ENCODE measurements around the gene NFATC2. TPM values are rescaled to one million over a fixed set of nuclear protein-coding genes. Genes with fewer than 3 reads are reported as not detected.

Gene NFATC2
- total RNA-seq, 3 donors from 2014 or later (not counting 1 experiment from before 2014, with no cell fraction given), result 141 to 195 (median 160) TPM

- ATAC-seq (peak in 2 of 3 donors; percentile 20 to 25), DNase-seq (peak in 1 of 2 donors; percentile 60)
- H3K27me3 Mint-ChIP-seq (ENCODE audit: low read depth in 2 of 2), result no peaks in the 10 kb centered on the region
- H3K27ac ChIP-seq (ENCODE audit: low read length), result peak overlapping the region; percentile 50
- H3K4me1 ChIP-seq (ENCODE audit: control insufficient read depth, insufficient read depth, low read length), result peaks cover 46% of the 10 kb centered on the region
- H3K9me3 ChIP-seq (ENCODE audit: control insufficient read depth, insufficient read depth, low read length), result no peaks in the 10 kb centered on the region
- H3K4me1 Mint-ChIP-seq, result peaks cover 74 to 79% of the 10 kb centered on the region in 2 donors
- H3K4me3 Mint-ChIP-seq, result no peak overlapping the region
- H3K4me3 ChIP-seq (ENCODE audit: low read length), result no peak overlapping the region
- 77% methylated on average over 22 of the region's 22 CpGs for WGBS (ENCODE audit: insufficient coverage)
- peaks cover 55% of the 10 kb centered on the region for H3K36me3 ChIP-seq (ENCODE audit: control insufficient read depth, insufficient read depth, low read length)
- no peaks in the 10 kb centered on the region for H3K9me3 Mint-ChIP-seq
- TF ChIP-seq CTCF (IDR thresholded peaks at IDR 0.05), result no peak
- intact Hi-C loops (cut with micrococcal nuclease), result no loop called here
- peak overlapping the region; percentile 75 to 81 for H3K27ac Mint-ChIP-seq
- H3K27me3 ChIP-seq (ENCODE audit: control insufficient read depth, insufficient read depth, low read length), result no peaks in the 10 kb centered on the region
- peaks cover 5% of the 10 kb centered on the region for H3K36me3 Mint-ChIP-seq
These were observed 117.0 kb downstream of the NFATC2 start for GRCh38 chr20:51425347-51426106.

GRCh38 chr20:51424270-51425117, 118.0 kb downstream of the NFATC2 start:
- TF ChIP-seq CTCF (IDR thresholded peaks at IDR 0.05), result no peak

GRCh38 chr20:51423810-51424209, 118.7 kb downstream of the NFATC2 start:
- H3K36me3 Mint-ChIP-seq, result peaks cover 5% of the 10 kb centered on the region
- no peak for ATAC-seq
- TF ChIP-seq CTCF (IDR thresholded peaks at IDR 0.05), result no peak
- H3K4me1 Mint-ChIP-seq, result peaks cover 73 to 79% of the 10 kb centered on the region in 2 donors
- H3K27me3 Mint-ChIP-seq (ENCODE audit: low read depth in 2 of 2), result no peaks in the 10 kb centered on the region
- H3K4me1 ChIP-seq (ENCODE audit: control insufficient read depth, insufficient read depth, low read length), result peaks cover 47% of the 10 kb centered on the region
- no peak overlapping the region for H3K4me3 ChIP-seq (ENCODE audit: low read length)
- H3K27me3 ChIP-seq (ENCODE audit: control insufficient read depth, insufficient read depth, low read length), result no peaks in the 10 kb centered on the region
- no peaks in the 10 kb centered on the region for H3K9me3 Mint-ChIP-seq
- no peak overlapping the region for H3K4me3 Mint-ChIP-seq
- peaks cover 47% of the 10 kb centered on the region for H3K36me3 ChIP-seq (ENCODE audit: control insufficient read depth, insufficient read depth, low read length)
- peak overlapping the region; percentile 75 to 81 for H3K27ac Mint-ChIP-seq
- intact Hi-C loops (cut with micrococcal nuclease), result no loop called here
- 89% methylated on average over 7 of the region's 7 CpGs for WGBS (ENCODE audit: insufficient coverage)
- no peak for DNase-seq
- peak overlapping the region; percentile 50 for H3K27ac ChIP-seq (ENCODE audit: low read length)
- no peaks in the 10 kb centered on the region for H3K9me3 ChIP-seq (ENCODE audit: control insufficient read depth, insufficient read depth, low read length)

More at GRCh38 chr20:51424270-51425117, 118.0 kb downstream of the NFATC2 start:
- peaks cover 46% of the 10 kb centered on the region for H3K4me1 ChIP-seq (ENCODE audit: control insufficient read depth, insufficient read depth, low read length)
- intact Hi-C loops (cut with micrococcal nuclease), result no loop called here
- H3K27ac ChIP-seq (ENCODE audit: low read length), result peak overlapping the region; percentile 50
- Mint-ChIP-seq H3K9me3 (no peaks in the 10 kb centered on the region), H3K36me3 (peaks cover 5% of the 10 kb centered on the region), H3K4me1 (peaks cover 73 to 79% of the 10 kb centered on the region in 2 donors), H3K4me3 (peak overlapping the region; percentile 29), H3K27me3 (ENCODE audit: low read depth in 2 of 2) (no peaks in the 10 kb centered on the region), H3K27ac (peak overlapping the region; percentile 75 to 81)
- H3K9me3 ChIP-seq (ENCODE audit: control insufficient read depth, insufficient read depth, low read length), result no peaks in the 10 kb centered on the region
- peak in 1 of 2 donors; percentile 67 for DNase-seq
- no peaks in the 10 kb centered on the region for H3K27me3 ChIP-seq (ENCODE audit: control insufficient read depth, insufficient read depth, low read length)
- peaks cover 48% of the 10 kb centered on the region for H3K36me3 ChIP-seq (ENCODE audit: control insufficient read depth, insufficient read depth, low read length)
- no peak for ATAC-seq
- WGBS (ENCODE audit: insufficient coverage), result 76% methylated on average over 14 of the region's 15 CpGs
- no peak overlapping the region for H3K4me3 ChIP-seq (ENCODE audit: low read length)

Data from natural killer cell (primary cell).